PC-9 (cell line): ENCODE results near the gene KAT6B. TPM values are rescaled to one million over a fixed set of nuclear protein-coding genes. Genes with fewer than 3 reads are reported as not detected.

ENCODE experiments used
- BruUV-seq: library from RNA; stranded (reverse); fragments of 400-500 nt; replicated peaks from 2 replicates; lab custom pipeline; 2021; lab: Mats Ljungman, UMichigan
- CTCF ChIA-PET: fragments of 300-600 bp; sonication (Branson Sonifier 250); formaldehyde crosslinking; loops from one replicate; lab custom pipeline; 2022; ENCODE audit warnings: antibody characterized with exemption; lab: Charles Lee
- POLR2A ChIA-PET: fragments of 300-600 bp; sonication (Branson Sonifier 250); formaldehyde crosslinking; loops from one replicate; lab custom pipeline; 2022; ENCODE audit warnings: antibody characterized with exemption; ENCODE audit not compliant: unreplicated experiment; lab: Charles Lee
- DNase-seq, 2 experiments: peaks; one replicate each; pipeline versions ENCODE4 v3.0.0 to v3.0.0-alpha.2; 2015 to 2022; ENCODE audit warnings: mixed read lengths in 1 of 2
- H2AFZ ChIP-seq: fragments of 200-600 bp; sonication (generic); 2 replicates; pipeline ENCODE4 v1.8.1; 2017; ENCODE audit warnings: antibody characterized with exemption
- H3F3A ChIP-seq: fragments of 200-600 bp; sonication (generic); 2 replicates; pipeline ENCODE4 v1.8.1; 2017; ENCODE audit warnings: antibody characterized with exemption, mild to moderate bottlenecking, low read depth; ENCODE audit not compliant: insufficient read depth
- H3K27ac ChIP-seq: fragments of 200-600 bp; sonication (generic); 2 replicates; pipeline ENCODE4 v1.6.1; 2016; ENCODE audit warnings: mixed run types
- H3K27me3 ChIP-seq: fragments of 200-600 bp; sonication (generic); 2 replicates; pipeline ENCODE4 v1.6.1; 2016; ENCODE audit warnings: low read depth, mixed run types; ENCODE audit not compliant: insufficient read depth
- H3K36me3 ChIP-seq: fragments of 200-600 bp; sonication (generic); 2 replicates; pipeline ENCODE4 v1.6.1; 2016; ENCODE audit warnings: low read depth, mixed run types
- H3K4me1 ChIP-seq: fragments of 200-600 bp; sonication (generic); replicated peaks from 2 replicates; pipeline ENCODE4 v1.6.1; 2016; ENCODE audit warnings: mixed run types; ENCODE audit not compliant: insufficient read depth
- H3K4me2 ChIP-seq: fragments of 200-600 bp; sonication (generic); 2 replicates; pipeline ENCODE4 v1.6.1; 2017; ENCODE audit warnings: mixed run types
- H3K4me3 ChIP-seq: fragments of 200-600 bp; sonication (generic); 2 replicates; pipeline ENCODE4 v1.6.1; 2016; ENCODE audit warnings: mixed run types
- H3K79me2 ChIP-seq: fragments of 200-600 bp; sonication (generic); 2 replicates; pipeline ENCODE4 v1.6.1; 2017; ENCODE audit warnings: low read depth, mixed run types
- H3K9me2 ChIP-seq: fragments of 200-600 bp; sonication (generic); 2 replicates; pipeline ENCODE4 v1.8.1; 2017; ENCODE audit warnings: mild to moderate bottlenecking; ENCODE audit not compliant: insufficient read depth
- H3K9me3 ChIP-seq: fragments of 200-600 bp; sonication (generic); 2 replicates; pipeline ENCODE4 v1.8.1; 2016; ENCODE audit warnings: low read depth; ENCODE audit not compliant: insufficient read depth
- H4K20me1 ChIP-seq: fragments of 200-600 bp; sonication (generic); 2 replicates; pipeline ENCODE4 v1.8.1; 2017; ENCODE audit not compliant: insufficient read depth
- EZH2 ChIP-seq: fragments of 200-600 bp; sonication (generic); IDR thresholded peaks from 2 replicates; pipeline ENCODE4 v1.8.0; 2017; ENCODE audit warnings: antibody characterized with exemption, low read depth
- intact Hi-C: fragments of 100-400 bp; cut with micrococcal nuclease; formaldehyde crosslinking; loops from one replicate; pipeline ENCODE4 v1.10.0; 2022; ENCODE audit not compliant: unreplicated experiment
- total RNA-seq: library from RNA; stranded (reverse); gene quantifications from 2 replicates; pipeline ENCODE4 v1.2.3, GENCODE V29; 2021
- TF ChIP-seq, protein P1 (sequence below): fragments of 200-600 bp; sonication (generic); conservative IDR thresholded peaks from 2 replicates; pipeline ENCODE4 v1.6.1; 2017; ENCODE audit warnings: mixed run types, antibody characterized with exemption, mild to moderate bottlenecking, moderate library complexity

The KAT6B gene
- total RNA-seq, 1 experiment from 2014 or later, result 30.9 TPM

DNA sequence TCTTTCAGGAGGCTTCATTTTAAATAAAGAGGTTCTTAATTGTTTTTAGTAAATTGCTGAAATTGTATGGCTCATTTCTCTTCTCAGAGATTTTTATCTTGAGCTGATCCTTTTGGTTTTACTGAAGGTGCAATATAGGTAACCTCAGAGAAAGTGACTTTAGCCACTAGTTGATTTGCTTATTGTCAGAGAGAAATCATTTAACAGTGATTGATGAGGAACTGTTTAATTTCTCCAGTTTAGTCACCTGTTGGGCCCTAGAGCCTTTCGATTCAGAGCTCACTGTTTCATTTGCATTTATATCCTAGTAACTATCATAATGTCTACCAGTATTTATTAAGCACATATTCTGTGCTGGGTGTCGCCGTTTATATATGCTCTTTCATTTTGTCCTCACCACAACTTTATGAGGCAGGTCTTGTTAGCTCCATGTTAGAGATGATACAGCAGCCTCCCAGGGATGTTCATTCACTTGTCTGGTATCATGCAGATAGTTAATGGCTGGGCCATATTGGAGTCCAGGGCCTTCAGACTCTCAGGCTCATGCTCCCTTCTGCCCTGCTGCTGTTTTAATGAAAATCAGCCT, 42.1 kb downstream of the KAT6B start:
- TF ChIP-seq EZH2, result no peak
- TF ChIP-seq, protein P1, sequence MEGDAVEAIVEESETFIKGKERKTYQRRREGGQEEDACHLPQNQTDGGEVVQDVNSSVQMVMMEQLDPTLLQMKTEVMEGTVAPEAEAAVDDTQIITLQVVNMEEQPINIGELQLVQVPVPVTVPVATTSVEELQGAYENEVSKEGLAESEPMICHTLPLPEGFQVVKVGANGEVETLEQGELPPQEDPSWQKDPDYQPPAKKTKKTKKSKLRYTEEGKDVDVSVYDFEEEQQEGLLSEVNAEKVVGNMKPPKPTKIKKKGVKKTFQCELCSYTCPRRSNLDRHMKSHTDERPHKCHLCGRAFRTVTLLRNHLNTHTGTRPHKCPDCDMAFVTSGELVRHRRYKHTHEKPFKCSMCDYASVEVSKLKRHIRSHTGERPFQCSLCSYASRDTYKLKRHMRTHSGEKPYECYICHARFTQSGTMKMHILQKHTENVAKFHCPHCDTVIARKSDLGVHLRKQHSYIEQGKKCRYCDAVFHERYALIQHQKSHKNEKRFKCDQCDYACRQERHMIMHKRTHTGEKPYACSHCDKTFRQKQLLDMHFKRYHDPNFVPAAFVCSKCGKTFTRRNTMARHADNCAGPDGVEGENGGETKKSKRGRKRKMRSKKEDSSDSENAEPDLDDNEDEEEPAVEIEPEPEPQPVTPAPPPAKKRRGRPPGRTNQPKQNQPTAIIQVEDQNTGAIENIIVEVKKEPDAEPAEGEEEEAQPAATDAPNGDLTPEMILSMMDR, result no peak
- H3K4me3 ChIP-seq, result no peak overlapping the region
- no peaks in the 10 kb centered on the region for H3K27me3 ChIP-seq
- no peaks in the 10 kb centered on the region for H3K36me3 ChIP-seq
- POLR2A ChIA-PET, result no interaction called here
- H3K4me2 ChIP-seq, result no peak overlapping the region
- H3K9me2 ChIP-seq, result no peaks in the 10 kb centered on the region
- H3K27ac ChIP-seq, result no peak overlapping the region
- no peaks in the 10 kb centered on the region for H3K9me3 ChIP-seq
- no peaks in the 10 kb centered on the region for H3K4me1 ChIP-seq
- intact Hi-C loops, result no loop called here
- H3K79me2 ChIP-seq, result peaks cover 31% of the 10 kb centered on the region
- peaks cover 12% of the 10 kb centered on the region for H4K20me1 ChIP-seq
- no peaks in the 10 kb centered on the region for H3F3A ChIP-seq
- CTCF ChIA-PET, result no interaction called here
- DNase-seq, result no peak
- no TSS peak for BruUV-seq
- no peak overlapping the region for H2AFZ ChIP-seq

GRCh38 chr10:74869635-74870034, 43.2 kb downstream of the KAT6B start:
- peaks cover 31% of the 10 kb centered on the region for H3K79me2 ChIP-seq
- CTCF ChIA-PET, result no interaction called here
- no peaks in the 10 kb centered on the region for H3K27me3 ChIP-seq
- no TSS peak for BruUV-seq
- POLR2A ChIA-PET, result no interaction called here
- H3K4me3 ChIP-seq, result no peak overlapping the region
- no peak overlapping the region for H3K4me2 ChIP-seq
- intact Hi-C loops, result no loop called here
- H3F3A ChIP-seq, result no peaks in the 10 kb centered on the region
- H2AFZ ChIP-seq, result no peak overlapping the region
- no peak overlapping the region for H3K27ac ChIP-seq
- peaks cover 12% of the 10 kb centered on the region for H4K20me1 ChIP-seq
- no peaks in the 10 kb centered on the region for H3K9me3 ChIP-seq
- no peak for TF ChIP-seq EZH2
- TF ChIP-seq, protein P1, result no peak
- no peak for DNase-seq
- H3K9me2 ChIP-seq, result no peaks in the 10 kb centered on the region
- no peaks in the 10 kb centered on the region for H3K4me1 ChIP-seq
- no peaks in the 10 kb centered on the region for H3K36me3 ChIP-seq

DNA sequence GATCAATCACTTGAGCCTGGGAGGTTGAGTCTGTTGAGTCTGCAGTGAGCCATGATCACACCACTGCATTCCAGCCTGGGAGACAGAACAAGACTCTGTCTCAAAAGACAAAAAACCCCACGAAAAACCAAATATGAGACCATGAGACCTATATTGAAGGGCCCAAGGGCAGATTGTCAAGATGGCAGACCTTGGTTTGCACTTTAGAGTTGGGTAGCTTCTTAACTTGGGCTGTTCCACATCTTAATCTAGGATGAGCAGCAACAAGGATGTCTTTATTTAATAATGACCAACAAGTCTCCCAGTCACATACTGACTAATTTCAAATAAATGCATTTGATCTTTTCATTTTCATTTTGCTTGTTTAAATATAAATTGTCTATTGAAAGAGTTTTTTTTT, 43.8 kb downstream of the KAT6B start:
- peaks cover 31% of the 10 kb centered on the region for H3K79me2 ChIP-seq
- no TSS peak for BruUV-seq

More for the DNA sequence above, 43.8 kb downstream of the KAT6B start:
- Histone ChIP-seq H3K27ac (no peak overlapping the region), H3K4me1 (no peaks in the 10 kb centered on the region), H3K4me3 (no peak overlapping the region), H3K9me3 (no peaks in the 10 kb centered on the region), H3K27me3 (no peaks in the 10 kb centered on the region), H3K36me3 (no peaks in the 10 kb centered on the region), H4K20me1 (peaks cover 12% of the 10 kb centered on the region), H2AFZ (no peak overlapping the region), H3F3A (no peaks in the 10 kb centered on the region), H3K4me2 (no peak overlapping the region), H3K9me2 (no peaks in the 10 kb centered on the region)
- intact Hi-C loops, result no loop called here
- TF ChIP-seq, protein P1, result no peak
- TF ChIP-seq EZH2, result no peak
- ChIA-PET CTCF (no interaction called here), POLR2A (no interaction called here)
- DNase-seq, result no peak
